GM20431 (cell line): Measurements from ENCODE around the gene ATP8A2.
"Not testable (repeated sequence)": the region's sequence is repeated elsewhere in the genome, so short reads cannot be mapped to it uniquely, and the experiment has no call there.

Experiments
- in situ Hi-C: fragments of 300-500 bp; cut with MseI, MboI; formaldehyde crosslinking; loops from one replicate; pipeline ENCODE4 v1.15.0; 2020; ENCODE audit warnings: low sequenced_read_pairs; ENCODE audit not compliant: unreplicated experiment

The ATP8A2 gene

GRCh38 chr13:25927363-25927762 lies 555.6 kb downstream of the ATP8A2 start:
- in situ Hi-C loops, result no loop called here

- in situ Hi-C loops, result no loop called here
Observed at GRCh38 chr13:25927932-25928331, 556.2 kb downstream of the ATP8A2 start.

- in situ Hi-C loops, result no loop called here
Observed at GRCh38 chr13:25928941-25929505, 557.2 kb downstream of the ATP8A2 start.

- in situ Hi-C loops, result no loop called here
Observed at GRCh38 chr13:25929816-25930215, 558.0 kb downstream of the ATP8A2 start.

- in situ Hi-C loops, result no loop called here
Observed at GRCh38 chr13:25930653-25931052, 558.9 kb downstream of the ATP8A2 start.

- in situ Hi-C loops, result no loop called here
Observed at GRCh38 chr13:25932365-25932764, 560.6 kb downstream of the ATP8A2 start.

- in situ Hi-C loops, result no loop called here
Observed at GRCh38 chr13:25933520-25933919, 561.7 kb downstream of the ATP8A2 start.

GRCh38 chr13:25934127-25934526 lies 562.4 kb downstream of the ATP8A2 start:
- in situ Hi-C loops, result no loop called here

GRCh38 chr13:25939961-25940687 lies 568.4 kb downstream of the ATP8A2 start:
- in situ Hi-C loops, result no loop called here

- in situ Hi-C loops, result no loop called here
Observed at GRCh38 chr13:25943081-25943480, 571.3 kb downstream of the ATP8A2 start.

- in situ Hi-C loops, result no loop called here
Observed at GRCh38 chr13:25943658-25944057, 571.9 kb downstream of the ATP8A2 start.

- in situ Hi-C loops, result no loop called here
Observed at GRCh38 chr13:25945596-25945995, 573.8 kb downstream of the ATP8A2 start.

GRCh38 chr13:25946321-25946720 lies 574.5 kb downstream of the ATP8A2 start:
- in situ Hi-C loops, result no loop called here

- in situ Hi-C loops, result no loop called here
Observed at GRCh38 chr13:25948910-25949309, 577.1 kb downstream of the ATP8A2 start.

- in situ Hi-C loops, result no loop called here
Observed at GRCh38 chr13:25951831-25952230, 580.1 kb downstream of the ATP8A2 start.

GRCh38 chr13:25954080-25954479 lies 582.3 kb downstream of the ATP8A2 start:
- in situ Hi-C loops, result not testable (repeated sequence)

GRCh38 chr13:25954943-25955342 lies 583.2 kb downstream of the ATP8A2 start:
- in situ Hi-C loops, result not testable (repeated sequence)

GRCh38 chr13:25958986-25959385 lies 587.2 kb downstream of the ATP8A2 start:
- in situ Hi-C loops, result no loop called here

- in situ Hi-C loops, result no loop called here
Observed at GRCh38 chr13:25961294-25961693, 589.5 kb downstream of the ATP8A2 start.

GRCh38 chr13:25963674-25964073 lies 591.9 kb downstream of the ATP8A2 start:
- in situ Hi-C loops, result no loop called here

- in situ Hi-C loops, result no loop called here
Observed at GRCh38 chr13:25965596-25965995, 593.8 kb downstream of the ATP8A2 start.

- in situ Hi-C loops, result no loop called here
Observed at GRCh38 chr13:25966086-25966485, 594.3 kb downstream of the ATP8A2 start.
